GM12878 (cell line): ENCODE measurements around the gene ID3. TPM values are rescaled to one million over a fixed set of nuclear protein-coding genes. Genes with fewer than 3 reads are reported as not detected.

Experiments used
- ATAC-seq: fragments of 200-7000 bp; cut with Tn5 transposase; 3 replicates; pipeline ENCODE4 v1.9.1; 2020; ENCODE audit warnings: mild to moderate bottlenecking, moderate library complexity
- BruUV-seq: library from RNA; stranded (reverse); fragments of 400-500 nt; replicated peaks from 2 replicates; lab custom pipeline; 2021; lab: Mats Ljungman, UMichigan
- CTCF ChIA-PET: fragments of 300-600 bp; sonication (Branson Sonifier 250); formaldehyde crosslinking; extraction: SDS; loops from one replicate; lab custom pipeline; 2021; ENCODE audit warnings: inconsistent platforms; lab: Yijun Ruan, JAX
- POLR2A ChIA-PET: fragments of 350-600 bp; formaldehyde crosslinking; extraction: SDS; loops from one replicate; lab custom pipeline; 2021; ENCODE audit warnings: inconsistent platforms; lab: Charles Lee
- RAD21 ChIA-PET: fragments of 300-600 bp; sonication (Branson Sonifier 250); formaldehyde crosslinking; loops from one replicate; lab custom pipeline; 2023; ENCODE audit warnings: antibody characterized with exemption; ENCODE audit not compliant: unreplicated experiment; lab: Charles Lee
- SMC1A ChIA-PET: fragments of 300-600 bp; sonication (Branson Sonifier 250); formaldehyde crosslinking; loops from one replicate; lab custom pipeline; 2023; ENCODE audit not compliant: unreplicated experiment, uncharacterized antibody; lab: Charles Lee
- DNase-seq: peaks from one replicate; pipeline ENCODE4 v3.0.0-alpha.2; 2011; ENCODE audit warnings: low read depth, low spot score
- FAIRE-seq: peaks from 3 replicates; lab custom pipeline; 2011; peaks lifted over from hg19 to GRCh38; lab: Jason Lieb, UNC
- H2AFZ ChIP-seq: 2 replicates; pipeline ENCODE4 v1.6.0; 2011; ENCODE audit warnings: low read depth, low read length, control low read depth; ENCODE audit not compliant: control insufficient read depth
- H3K27ac ChIP-seq: 2 replicates; pipeline ENCODE4 v1.5.1; 2011; ENCODE audit warnings: control low read depth; ENCODE audit not compliant: control insufficient read depth, insufficient read depth
- H3K27me3 ChIP-seq, 2 experiments: replicated peaks in 1 of 2; 2 replicates each; pipeline versions ENCODE4 v1.6.0 to v1.6.1; 2011; ENCODE audit warnings: low read length in 1 of 2; ENCODE audit not compliant: control insufficient read depth in 2 of 2, insufficient read depth in 2 of 2
- H3K36me3 ChIP-seq, 2 experiments: 2 replicates each; pipeline ENCODE4 v1.5.1; 2011; ENCODE audit warnings: low read length in 1 of 2; ENCODE audit not compliant: control insufficient read depth in 2 of 2, insufficient read depth in 2 of 2
- H3K4me1 ChIP-seq: 2 replicates; pipeline ENCODE4 v1.6.1; 2011; ENCODE audit warnings: mild to moderate bottlenecking, low read length, moderate library complexity, mixed read lengths; ENCODE audit not compliant: control insufficient read depth, insufficient read depth
- H3K4me2 ChIP-seq: 2 replicates; pipeline ENCODE4 v1.6.0; 2011; ENCODE audit warnings: control low read depth; ENCODE audit not compliant: control insufficient read depth, insufficient read depth
- H3K4me3 ChIP-seq: fragments of 200-600 bp; sonication (generic); 2 replicates; pipeline ENCODE4 v1.5.1; 2016
- H3K79me2 ChIP-seq: 2 replicates; pipeline ENCODE4 v1.6.0; 2011; ENCODE audit warnings: low read length; ENCODE audit not compliant: control insufficient read depth, insufficient read depth
- H3K9ac ChIP-seq: 2 replicates; pipeline ENCODE4 v1.8.0; 2011; ENCODE audit warnings: low read length, control low read depth, mixed read lengths; ENCODE audit not compliant: control insufficient read depth, insufficient read depth
- H3K9me3 ChIP-seq: replicated peaks from 3 replicates; pipeline ENCODE4 v1.5.1; 2011; ENCODE audit warnings: mild to moderate bottlenecking, low read length; ENCODE audit not compliant: control insufficient read depth, insufficient read depth
- H4K20me1 ChIP-seq: 2 replicates; pipeline ENCODE4 v1.6.0; 2011; ENCODE audit not compliant: control insufficient read depth, insufficient read depth
- ASH2L ChIP-seq: fragments of 300-600, 200-600 bp; sonication (generic); IDR thresholded peaks from 2 replicates; pipeline ENCODE4 v1.6.1; 2017; ENCODE audit warnings: low read depth, mild to moderate bottlenecking, borderline replicate concordance
- ATF7 ChIP-seq: fragments of 450-650 bp; IDR thresholded peaks from 2 replicates; pipeline ENCODE4 v1.6.1; 2016; ENCODE audit warnings: low read depth, mild to moderate bottlenecking
- BHLHE40 ChIP-seq, 2 experiments: fragments of 450-650 bp in 1 of 2; IDR thresholded peaks; 2 replicates each; pipeline ENCODE4 v1.6.1; 2011 to 2017; ENCODE audit warnings: low read depth in 2 of 2, borderline replicate concordance in 1 of 2, improper control_type of control experiment in 1 of 2, low read length in 1 of 2, mild to moderate bottlenecking in 1 of 2
- CBX3 ChIP-seq: fragments of 200-600 bp; sonication (generic); IDR thresholded peaks from 2 replicates; pipeline ENCODE4 v1.6.1; 2016; ENCODE audit warnings: low read depth, borderline replicate concordance
- EGR1 ChIP-seq, 2 experiments: IDR thresholded peaks; 1 replicate in 1 of 2; 2 replicates in 1 of 2; pipeline ENCODE4 v1.6.1; 2011 to 2012; ENCODE audit warnings: low read depth in 2 of 2, low read length in 2 of 2, borderline replicate concordance in 1 of 2, mild to moderate bottlenecking in 1 of 2, moderate library complexity in 1 of 2
- FOXM1 ChIP-seq: IDR thresholded peaks from 2 replicates; pipeline ENCODE4 v1.6.1; 2012; ENCODE audit warnings: low read depth, mild to moderate bottlenecking, inconsistent platforms, low read length, moderate library complexity
- LARP7 ChIP-seq: fragments of 450-650 bp; IDR thresholded peaks from 2 replicates; pipeline ENCODE4 v1.6.1; 2017; ENCODE audit warnings: mild to moderate bottlenecking
- PML ChIP-seq: IDR thresholded peaks from 2 replicates; pipeline ENCODE4 v1.6.1; 2012; ENCODE audit warnings: low read length, inconsistent platforms
- SIN3A ChIP-seq: IDR thresholded peaks from 2 replicates; pipeline ENCODE4 v1.6.1; 2012; ENCODE audit warnings: low read depth, low read length, improper control_type of control experiment
- ZZZ3 ChIP-seq: IDR thresholded peaks from 2 replicates; pipeline ENCODE4 v1.6.1; 2011; ENCODE audit warnings: low read depth; ENCODE audit not compliant: control insufficient read depth, insufficient read length
- WGBS: methylation state at CpG from one replicate; pipeline ENCODE4 v1.1.6; 2016; ENCODE audit warnings: low lambda C conversion rate; ENCODE audit not compliant: insufficient replicate concordance, insufficient coverage; ENCODE audit errors: missing lambda C conversion rate; 5-methylcytosine and 5-hydroxymethylcytosine counted together
- in situ Hi-C: fragments of 300-500 bp; cut with MboI; formaldehyde crosslinking; loops from 9 replicates; pipeline ENCODE4 v1.14.3; 2018; ENCODE audit warnings: mixed read lengths
- intact Hi-C: fragments of 100-400 bp; cut with micrococcal nuclease; formaldehyde crosslinking; loops from one replicate; pipeline ENCODE4 v1.14.2; 2022; ENCODE audit not compliant: unreplicated experiment
- polyA plus RNA-seq, 11 experiments: library from polyadenylated mRNA; depleted of rRNA in 4 of 11; unstranded in 6 of 11; stranded (reverse) in 5 of 11; fragments of >200 nt; fragmentation: Nextera tagmentation in 4 of 11; fragmentation: Illumina TruSeq in 1 of 11; extraction: Ambion mirVana in 4 of 11; extraction: Trizol in 1 of 11; gene quantifications; 1 replicate in 1 of 11; 2 replicates in 10 of 11; pipeline versions ENCODE4 v1.2.1 to v1.2.3, GENCODE V29; 2011 to 2016; ENCODE audit warnings: inconsistent platforms in 2 of 11, missing spikeins in 2 of 11, low read depth in 1 of 11
- total RNA-seq, 4 experiments: library from RNA; depleted of rRNA in 3 of 4; stranded (reverse); fragments of >200 nt in 3 of 4; fragmentation: Illumina TruSeq in 1 of 4; extraction: Trizol in 1 of 4; gene quantifications; 2 replicates each; pipeline versions ENCODE4 v1.2.1 to v1.2.3, GENCODE V29; 2013 to 2021
- TF ChIP-seq, protein P1 (sequence below): fragments of 450-650 bp; formaldehyde crosslinking; IDR thresholded peaks from 2 replicates; pipeline ENCODE4 v1.5.0; 2022; ENCODE audit warnings: mild to moderate bottlenecking, missing genetic modification characterization
- TF ChIP-seq, protein P2 (sequence below): fragments of 450-650 bp; IDR thresholded peaks from 2 replicates; pipeline ENCODE4 v1.6.1; 2016; ENCODE audit warnings: mild to moderate bottlenecking
- TF ChIP-seq, protein P3 (sequence below): IDR thresholded peaks from 2 replicates; pipeline ENCODE4 v1.6.1; 2012; ENCODE audit warnings: low read depth, low read length, improper control_type of control experiment
- TF ChIP-seq, protein P4 (sequence below): fragments of 450-650 bp; IDR thresholded peaks from 2 replicates; pipeline ENCODE4 v1.6.1; 2014; ENCODE audit warnings: mild to moderate bottlenecking
- TF ChIP-seq, protein P5 (sequence below): fragments of 450-650 bp; IDR thresholded peaks from 2 replicates; pipeline ENCODE4 v1.6.1; 2017; ENCODE audit warnings: mild to moderate bottlenecking, low read depth, inconsistent platforms; ENCODE audit not compliant: poor library complexity, severe bottlenecking

Gene ID3
- total and polyA plus RNA-seq, 10 of the 15 experiments (the other 5 are each of a cell fraction or from before 2014, with no cell fraction given) = 42.7 to 475 (median 207) TPM

DNA sequence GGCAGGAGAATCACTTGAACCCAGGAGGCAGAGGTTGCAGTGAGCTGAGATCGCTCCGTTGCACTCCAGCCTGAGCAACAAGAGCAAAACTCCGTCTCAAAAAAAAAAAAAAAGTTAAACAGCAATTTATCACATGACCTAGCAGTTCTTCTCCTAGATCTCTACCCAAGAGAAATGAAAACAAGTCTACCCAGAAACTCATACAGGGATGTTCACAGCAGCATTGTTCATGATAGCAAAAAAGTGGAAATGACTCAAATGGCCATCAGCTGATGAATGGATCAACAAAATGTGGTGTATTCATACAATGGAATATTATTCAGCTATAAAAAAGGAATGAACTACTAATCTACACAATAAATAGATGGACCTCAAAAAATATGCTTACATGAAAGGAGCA lies 12.2 kb upstream of the ID3 start:
- ATAC-seq = no peak
- POLR2A ChIA-PET = interaction anchor here (1.0 to 14.7 kb wide), 4 partner anchors 11 to 20 kb away, joined by 3 to 271 read pairs (median 96); partner anchors contain the start of gene ID3
- TF ChIP-seq ATF7 (no peak), PML (no peak), BHLHE40 (IDR thresholded peaks at IDR 0.05; ENCODE audit: borderline replicate concordance in 1 of 2, low read depth in 2 of 2, low read length in 1 of 2) (no peak), ASH2L (no peak), ZZZ3 (no peak), FOXM1 (no peak), CBX3 (no peak), SIN3A (no peak), LARP7 (no peak), EGR1 (IDR thresholded peaks at IDR 0.05; ENCODE audit: borderline replicate concordance in 1 of 2, low read depth in 2 of 2, low read length in 2 of 2) (no peak)
- TF ChIP-seq, protein P1, sequence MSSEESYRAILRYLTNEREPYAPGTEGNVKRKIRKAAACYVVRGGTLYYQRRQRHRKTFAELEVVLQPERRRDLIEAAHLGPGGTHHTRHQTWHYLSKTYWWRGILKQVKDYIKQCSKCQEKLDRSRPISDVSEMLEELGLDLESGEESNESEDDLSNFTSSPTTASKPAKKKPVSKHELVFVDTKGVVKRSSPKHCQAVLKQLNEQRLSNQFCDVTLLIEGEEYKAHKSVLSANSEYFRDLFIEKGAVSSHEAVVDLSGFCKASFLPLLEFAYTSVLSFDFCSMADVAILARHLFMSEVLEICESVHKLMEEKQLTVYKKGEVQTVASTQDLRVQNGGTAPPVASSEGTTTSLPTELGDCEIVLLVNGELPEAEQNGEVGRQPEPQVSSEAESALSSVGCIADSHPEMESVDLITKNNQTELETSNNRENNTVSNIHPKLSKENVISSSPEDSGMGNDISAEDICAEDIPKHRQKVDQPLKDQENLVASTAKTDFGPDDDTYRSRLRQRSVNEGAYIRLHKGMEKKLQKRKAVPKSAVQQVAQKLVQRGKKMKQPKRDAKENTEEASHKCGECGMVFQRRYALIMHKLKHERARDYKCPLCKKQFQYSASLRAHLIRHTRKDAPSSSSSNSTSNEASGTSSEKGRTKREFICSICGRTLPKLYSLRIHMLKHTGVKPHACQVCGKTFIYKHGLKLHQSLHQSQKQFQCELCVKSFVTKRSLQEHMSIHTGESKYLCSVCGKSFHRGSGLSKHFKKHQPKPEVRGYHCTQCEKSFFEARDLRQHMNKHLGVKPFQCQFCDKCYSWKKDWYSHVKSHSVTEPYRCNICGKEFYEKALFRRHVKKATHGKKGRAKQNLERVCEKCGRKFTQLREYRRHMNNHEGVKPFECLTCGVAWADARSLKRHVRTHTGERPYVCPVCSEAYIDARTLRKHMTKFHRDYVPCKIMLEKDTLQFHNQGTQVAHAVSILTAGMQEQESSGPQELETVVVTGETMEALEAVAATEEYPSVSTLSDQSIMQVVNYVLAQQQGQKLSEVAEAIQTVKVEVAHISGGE (CRISPR knock-in tag) = no peak
- TF ChIP-seq, protein P2, sequence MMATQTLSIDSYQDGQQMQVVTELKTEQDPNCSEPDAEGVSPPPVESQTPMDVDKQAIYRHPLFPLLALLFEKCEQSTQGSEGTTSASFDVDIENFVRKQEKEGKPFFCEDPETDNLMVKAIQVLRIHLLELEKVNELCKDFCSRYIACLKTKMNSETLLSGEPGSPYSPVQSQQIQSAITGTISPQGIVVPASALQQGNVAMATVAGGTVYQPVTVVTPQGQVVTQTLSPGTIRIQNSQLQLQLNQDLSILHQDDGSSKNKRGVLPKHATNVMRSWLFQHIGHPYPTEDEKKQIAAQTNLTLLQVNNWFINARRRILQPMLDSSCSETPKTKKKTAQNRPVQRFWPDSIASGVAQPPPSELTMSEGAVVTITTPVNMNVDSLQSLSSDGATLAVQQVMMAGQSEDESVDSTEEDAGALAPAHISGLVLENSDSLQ = no peak
- TF ChIP-seq, protein P3, sequence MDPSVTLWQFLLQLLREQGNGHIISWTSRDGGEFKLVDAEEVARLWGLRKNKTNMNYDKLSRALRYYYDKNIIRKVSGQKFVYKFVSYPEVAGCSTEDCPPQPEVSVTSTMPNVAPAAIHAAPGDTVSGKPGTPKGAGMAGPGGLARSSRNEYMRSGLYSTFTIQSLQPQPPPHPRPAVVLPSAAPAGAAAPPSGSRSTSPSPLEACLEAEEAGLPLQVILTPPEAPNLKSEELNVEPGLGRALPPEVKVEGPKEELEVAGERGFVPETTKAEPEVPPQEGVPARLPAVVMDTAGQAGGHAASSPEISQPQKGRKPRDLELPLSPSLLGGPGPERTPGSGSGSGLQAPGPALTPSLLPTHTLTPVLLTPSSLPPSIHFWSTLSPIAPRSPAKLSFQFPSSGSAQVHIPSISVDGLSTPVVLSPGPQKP = no peak
- TF ChIP-seq, protein P4, sequence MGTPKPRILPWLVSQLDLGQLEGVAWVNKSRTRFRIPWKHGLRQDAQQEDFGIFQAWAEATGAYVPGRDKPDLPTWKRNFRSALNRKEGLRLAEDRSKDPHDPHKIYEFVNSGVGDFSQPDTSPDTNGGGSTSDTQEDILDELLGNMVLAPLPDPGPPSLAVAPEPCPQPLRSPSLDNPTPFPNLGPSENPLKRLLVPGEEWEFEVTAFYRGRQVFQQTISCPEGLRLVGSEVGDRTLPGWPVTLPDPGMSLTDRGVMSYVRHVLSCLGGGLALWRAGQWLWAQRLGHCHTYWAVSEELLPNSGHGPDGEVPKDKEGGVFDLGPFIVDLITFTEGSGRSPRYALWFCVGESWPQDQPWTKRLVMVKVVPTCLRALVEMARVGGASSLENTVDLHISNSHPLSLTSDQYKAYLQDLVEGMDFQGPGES = no peak
- TF ChIP-seq, protein P5, sequence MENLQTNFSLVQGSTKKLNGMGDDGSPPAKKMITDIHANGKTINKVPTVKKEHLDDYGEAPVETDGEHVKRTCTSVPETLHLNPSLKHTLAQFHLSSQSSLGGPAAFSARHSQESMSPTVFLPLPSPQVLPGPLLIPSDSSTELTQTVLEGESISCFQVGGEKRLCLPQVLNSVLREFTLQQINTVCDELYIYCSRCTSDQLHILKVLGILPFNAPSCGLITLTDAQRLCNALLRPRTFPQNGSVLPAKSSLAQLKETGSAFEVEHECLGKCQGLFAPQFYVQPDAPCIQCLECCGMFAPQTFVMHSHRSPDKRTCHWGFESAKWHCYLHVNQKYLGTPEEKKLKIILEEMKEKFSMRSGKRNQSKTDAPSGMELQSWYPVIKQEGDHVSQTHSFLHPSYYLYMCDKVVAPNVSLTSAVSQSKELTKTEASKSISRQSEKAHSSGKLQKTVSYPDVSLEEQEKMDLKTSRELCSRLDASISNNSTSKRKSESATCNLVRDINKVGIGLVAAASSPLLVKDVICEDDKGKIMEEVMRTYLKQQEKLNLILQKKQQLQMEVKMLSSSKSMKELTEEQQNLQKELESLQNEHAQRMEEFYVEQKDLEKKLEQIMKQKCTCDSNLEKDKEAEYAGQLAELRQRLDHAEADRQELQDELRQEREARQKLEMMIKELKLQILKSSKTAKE = no peak

More for the DNA sequence above, 12.2 kb upstream of the ID3 start:
- H4K20me1 ChIP-seq = no peaks in the 10 kb centered on the region
- no TSS peak for BruUV-seq
- ChIA-PET SMC1A (interaction anchor here (0.7 to 16.8 kb wide), 5 partner anchors 14 to 66 kb away, joined by 3 to 419 read pairs (median 7); partner anchors contain the start of gene ID3), RAD21 (interaction anchor here (0.8 to 1.7 kb wide), 2 partner anchors 14 to 65 kb away, joined by 3 to 7 read pairs; no protein-coding TSS in a partner anchor), CTCF (interaction anchor here (0.6 to 8.6 kb wide), 7 partner anchors 8 to 63 kb away, joined by 3 to 112 read pairs (median 6); partner anchors contain the start of gene ID3)
- intact Hi-C loops = no loop called here
- H3K9ac ChIP-seq = no peak overlapping the region
- H3K27ac ChIP-seq = no peak overlapping the region
- H3K36me3 ChIP-seq = no peaks in the 10 kb centered on the region
- in situ Hi-C loops = no loop called here
- DNase-seq = no peak
- no peaks in the 10 kb centered on the region for H3K9me3 ChIP-seq
- H3K4me1 ChIP-seq = peaks cover 44% of the 10 kb centered on the region
- WGBS = 67% methylated on average over 3 of the region's 3 CpGs
- H3K4me2 ChIP-seq = no peak overlapping the region
- H3K27me3 ChIP-seq = no peaks in the 10 kb centered on the region
- no peaks in the 10 kb centered on the region for H3K79me2 ChIP-seq
- FAIRE-seq = no peak
- no peak overlapping the region for H2AFZ ChIP-seq
- H3K4me3 ChIP-seq = no peak overlapping the region
